GDM1 (cell line): ENCODE measurements around the gene ZGPAT.
"Not testable (repeated sequence)": the region's sequence is repeated elsewhere in the genome, so short reads cannot be mapped to it uniquely, and the experiment has no call there.

Experiments used
- DNase-seq: peaks from one replicate; lab custom pipeline; 2025; lab: John Stamatoyannopoulos, UW

The ZGPAT gene

DNA sequence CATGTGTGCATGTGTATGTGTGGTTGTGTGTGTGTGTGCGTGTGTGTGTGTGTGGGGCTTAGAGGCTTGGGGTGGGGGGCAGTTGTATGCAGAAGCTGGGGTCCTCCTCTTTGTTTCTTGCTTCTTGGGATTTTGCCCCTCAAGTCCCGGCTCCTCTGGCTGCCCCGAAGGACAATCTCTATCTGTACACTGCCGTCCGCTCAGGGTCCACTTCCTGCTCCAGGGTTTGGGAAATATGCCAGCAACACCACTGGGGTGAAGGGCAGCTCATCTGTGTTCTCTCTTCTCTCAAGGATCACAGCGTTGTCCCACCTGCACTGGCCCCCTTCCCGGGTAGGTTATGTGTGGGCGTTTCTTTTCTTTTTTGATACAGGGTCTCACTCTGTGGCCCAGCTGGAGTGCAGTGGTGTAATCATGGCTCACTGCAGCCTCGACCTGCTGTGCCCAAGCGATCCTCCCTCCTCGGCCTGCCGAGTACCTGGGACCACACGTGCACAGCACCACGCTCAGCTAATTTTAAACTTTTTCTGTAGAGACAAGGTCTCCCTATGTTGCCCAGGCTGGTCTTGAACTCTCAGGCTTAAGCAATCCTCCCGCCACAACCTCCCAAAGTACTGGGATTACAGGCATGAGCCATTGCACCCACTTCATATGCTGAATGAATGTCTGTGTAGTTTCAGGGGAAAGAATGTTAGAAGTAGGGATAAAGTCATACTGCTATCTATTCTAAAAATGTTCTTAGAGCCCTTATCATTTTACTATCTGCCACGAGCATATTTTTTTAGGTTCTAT is 57.4 kb downstream of the ZGPAT start:
- DNase-seq, result no peak

DNA sequence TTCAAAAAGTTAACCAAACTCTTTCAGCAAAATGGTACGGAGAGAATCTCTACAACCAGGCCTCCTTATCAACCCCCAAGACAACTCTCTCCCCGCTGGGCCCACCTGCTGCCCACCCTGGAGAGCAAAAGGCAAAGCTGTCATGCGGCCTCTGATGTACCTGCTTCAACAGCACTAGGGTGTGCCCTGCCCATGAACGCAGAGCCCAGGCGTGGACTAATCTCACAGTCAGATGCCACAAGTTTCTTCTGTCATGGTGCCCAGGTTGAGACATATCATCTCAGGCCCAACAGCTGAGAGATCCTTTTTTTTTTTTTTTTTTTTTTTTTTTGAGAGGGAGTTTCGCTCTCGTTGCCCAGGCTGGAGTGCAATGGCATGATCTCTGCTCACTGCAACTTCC is 58.1 kb downstream of the ZGPAT start:
- no peak for DNase-seq

DNA sequence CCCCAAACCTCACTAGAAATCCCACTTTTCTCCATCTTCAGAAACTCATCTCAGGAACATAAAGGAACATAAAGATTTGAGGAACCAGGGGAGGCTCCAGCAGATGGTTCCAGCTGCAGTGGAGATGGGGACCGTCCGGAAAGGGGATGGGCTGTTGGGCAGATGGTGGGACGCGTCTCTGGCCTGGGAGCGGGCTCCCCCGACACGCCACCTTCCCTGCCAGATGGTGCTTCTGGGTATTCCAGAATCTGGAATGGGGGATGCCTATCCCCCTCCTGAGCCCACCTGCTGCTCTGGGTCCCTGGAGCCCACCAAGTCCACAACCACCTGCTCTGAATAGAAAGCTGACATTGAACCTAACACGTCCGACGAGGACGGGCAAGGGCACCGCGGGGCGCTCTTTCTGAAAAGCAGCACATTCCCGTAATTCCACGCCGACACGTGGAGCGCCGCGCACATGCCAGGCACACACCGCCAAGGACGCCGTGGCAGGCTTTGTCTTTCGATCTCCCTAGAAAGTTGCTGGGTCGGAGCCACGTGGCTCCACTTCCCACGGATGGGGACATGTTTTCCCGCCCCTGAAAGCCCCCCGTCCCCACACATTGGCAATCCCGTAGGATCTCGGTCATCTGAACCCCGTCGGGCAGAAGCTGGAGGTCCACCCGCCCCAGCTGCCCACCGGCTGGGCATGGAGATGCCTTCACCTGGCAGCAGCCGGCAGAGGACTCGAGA is 59.0 kb downstream of the ZGPAT start:
- DNase-seq, result no peak

DNA sequence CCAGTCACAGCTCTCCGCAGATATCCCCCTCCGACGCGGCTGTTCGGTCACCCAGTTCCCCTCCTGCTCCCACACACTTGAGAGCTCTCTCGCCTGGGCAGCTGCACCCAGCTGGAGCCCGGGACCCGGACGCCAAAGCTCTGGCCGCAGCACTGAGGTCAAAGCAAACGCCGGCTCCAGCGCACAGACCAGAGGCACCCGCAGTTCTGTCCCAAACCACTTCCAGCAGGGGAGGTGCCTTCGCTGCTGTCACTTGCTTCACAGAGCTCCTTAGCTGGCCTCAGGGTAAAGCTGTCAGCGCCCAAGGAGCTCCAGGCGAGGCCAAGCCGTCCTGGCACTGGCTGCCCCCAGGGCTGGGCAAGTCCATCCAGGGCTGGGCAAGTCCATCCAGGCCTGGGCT is 59.6 kb downstream of the ZGPAT start:
- DNase-seq, result no peak

DNA sequence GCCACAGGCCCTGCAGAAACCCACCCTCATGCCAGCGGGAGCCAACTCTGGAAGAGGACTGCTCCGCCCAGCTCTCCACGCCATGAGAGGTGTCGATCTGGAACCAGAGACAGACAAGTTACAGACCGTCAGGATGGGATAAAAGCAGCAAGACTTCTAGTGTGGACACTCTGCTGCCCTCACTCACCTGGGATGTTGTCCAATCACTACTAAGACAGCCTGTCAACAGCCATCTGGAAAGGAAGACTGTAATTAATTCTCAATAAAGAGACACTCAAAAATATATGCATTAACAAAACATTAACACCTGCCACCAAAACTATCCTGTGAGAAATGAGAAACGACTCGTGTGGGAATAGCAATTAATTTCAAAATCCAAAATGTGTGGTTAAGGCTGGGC is 60.0 kb downstream of the ZGPAT start:
- no peak for DNase-seq

DNA sequence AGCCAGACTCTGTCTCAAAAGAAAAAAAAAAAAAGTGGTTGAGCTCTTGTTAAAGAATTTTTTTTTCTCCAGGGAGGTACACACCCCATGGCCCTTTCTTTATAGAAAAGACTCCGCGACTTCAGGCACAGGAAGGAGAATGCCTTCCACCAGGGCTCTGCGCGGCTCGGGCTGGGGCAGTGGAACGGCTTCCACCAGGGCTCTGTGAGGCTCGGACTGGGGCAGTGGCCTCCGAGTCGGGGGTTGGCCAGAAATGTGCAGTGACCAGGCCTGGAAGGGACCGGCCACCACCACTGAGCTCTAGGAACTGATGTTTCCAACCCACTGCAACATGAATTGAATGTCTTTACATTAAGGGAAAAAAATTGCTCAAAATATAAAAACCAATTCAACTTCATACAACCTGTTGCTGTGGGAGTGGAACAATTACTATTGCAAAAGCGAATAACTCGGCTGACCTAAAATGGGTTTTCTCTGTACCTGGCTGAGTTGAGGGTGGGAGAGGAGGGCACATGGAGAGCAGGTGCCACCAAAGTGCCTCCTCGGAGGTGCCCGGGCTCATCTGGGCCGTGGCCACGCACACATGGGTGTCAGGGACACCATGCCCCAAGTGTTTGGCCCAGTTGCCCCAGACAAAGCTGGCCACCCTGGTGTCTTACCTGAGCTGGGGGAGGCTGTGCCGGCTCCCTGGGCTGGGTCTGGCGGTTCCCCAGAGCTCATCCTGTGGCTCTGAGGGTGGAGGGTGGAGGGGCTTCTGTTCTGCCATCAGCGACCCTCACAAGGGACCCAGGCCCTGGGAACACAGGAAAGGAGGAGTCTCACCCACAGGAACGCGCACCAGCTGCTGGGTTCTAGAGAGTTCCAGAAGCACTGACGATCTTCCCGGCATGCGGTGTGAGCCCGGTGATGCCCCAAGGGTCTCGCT is 61.0 kb downstream of the ZGPAT start:
- DNase-seq, result no peak

DNA sequence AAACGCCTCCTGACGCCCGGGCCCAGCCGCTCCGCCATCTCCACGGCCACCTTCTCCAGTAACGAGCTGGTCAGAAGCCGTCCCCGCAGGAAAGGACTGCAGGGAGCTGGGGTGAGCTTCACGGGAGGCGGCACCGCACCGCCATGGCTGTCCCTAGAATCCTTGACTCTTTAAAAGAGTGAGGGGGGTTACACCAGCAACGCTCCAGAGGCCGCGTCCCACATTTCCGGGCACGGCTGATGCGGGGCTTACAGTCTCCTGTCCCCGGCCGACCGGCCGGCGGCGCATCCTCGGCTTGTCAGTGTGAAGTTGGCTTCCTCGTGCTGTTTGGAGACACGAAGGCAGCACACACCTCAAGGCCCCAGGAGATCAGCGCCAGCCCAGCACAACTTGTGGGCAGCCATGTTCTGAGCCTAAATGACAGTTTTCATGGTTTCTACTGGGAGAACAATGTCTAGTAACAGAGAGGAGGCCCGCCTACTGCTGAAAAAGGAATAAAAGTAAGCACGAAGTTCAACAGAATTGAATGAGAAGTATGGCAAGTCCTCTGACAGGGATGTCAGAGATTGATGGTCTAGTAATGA is 62.1 kb downstream of the ZGPAT start:
- no peak for DNase-seq

DNA sequence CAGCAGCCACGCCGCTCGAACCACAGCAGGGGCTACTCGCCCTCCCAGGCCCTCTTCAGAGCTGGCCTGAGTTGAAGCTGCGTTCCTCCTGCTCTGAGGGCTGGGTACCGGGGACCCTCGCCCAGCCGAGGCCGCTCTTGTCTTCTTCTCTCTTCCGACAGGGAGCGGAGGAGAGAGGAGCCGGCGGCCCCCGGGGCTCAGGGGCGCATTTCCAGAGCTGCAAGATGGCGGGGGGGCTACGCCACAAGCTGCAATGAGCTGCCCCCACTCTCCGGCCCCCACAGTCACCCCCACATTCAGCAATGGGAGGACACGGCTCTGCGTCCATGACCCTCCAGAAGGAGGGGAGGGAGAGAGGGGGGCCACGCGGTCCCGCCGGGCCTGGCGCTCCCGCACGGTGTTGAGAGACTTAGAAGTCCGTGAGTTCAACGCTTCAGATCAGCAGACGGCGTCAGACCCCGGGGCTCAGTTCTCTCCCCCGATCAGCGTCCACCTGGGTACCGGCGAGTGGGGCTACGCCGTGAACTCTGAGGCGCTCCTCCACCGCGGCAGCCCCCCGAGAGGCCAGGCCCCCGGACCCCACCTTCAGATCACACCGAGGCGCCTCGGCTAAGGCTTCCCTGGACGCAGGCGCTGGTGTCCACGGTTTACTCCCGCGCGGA is 63.3 kb downstream of the ZGPAT start:
- DNase-seq, result no peak

DNA sequence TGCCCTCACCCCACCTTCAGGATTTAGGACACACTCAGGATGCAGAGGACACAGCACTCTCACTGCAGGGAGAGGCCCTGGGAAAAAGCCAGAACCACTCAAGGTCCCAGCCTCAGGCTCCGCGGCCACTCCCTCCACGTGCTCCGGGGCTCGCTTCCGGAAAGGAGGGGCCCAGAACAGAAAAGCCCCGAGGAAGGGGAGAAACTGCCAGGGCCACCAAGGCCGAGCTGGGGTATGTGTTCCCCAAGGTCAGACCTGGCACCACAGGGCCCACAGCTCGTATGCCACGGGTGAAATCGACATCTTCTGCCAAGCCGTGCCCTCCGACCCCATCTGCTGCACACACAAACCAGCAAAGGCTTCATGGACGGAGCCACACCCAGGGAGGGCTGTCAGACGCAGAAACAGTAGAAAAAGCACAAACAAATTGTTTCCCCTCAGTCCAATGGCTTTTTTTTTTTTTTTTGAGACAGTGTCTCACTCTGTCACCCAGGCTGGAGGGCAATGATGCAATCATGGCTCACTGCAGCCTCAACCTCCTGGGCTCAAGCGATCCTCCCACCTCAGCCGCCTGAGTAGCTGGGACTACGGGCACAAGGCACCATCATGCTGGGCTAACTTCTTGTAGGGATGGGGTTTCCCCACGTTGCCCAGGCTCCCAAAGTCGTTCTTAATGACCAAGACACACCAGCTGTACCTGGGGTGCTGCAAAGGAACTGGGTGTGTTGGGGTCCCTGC is 65.1 kb downstream of the ZGPAT start:
- DNase-seq, result no peak

DNA sequence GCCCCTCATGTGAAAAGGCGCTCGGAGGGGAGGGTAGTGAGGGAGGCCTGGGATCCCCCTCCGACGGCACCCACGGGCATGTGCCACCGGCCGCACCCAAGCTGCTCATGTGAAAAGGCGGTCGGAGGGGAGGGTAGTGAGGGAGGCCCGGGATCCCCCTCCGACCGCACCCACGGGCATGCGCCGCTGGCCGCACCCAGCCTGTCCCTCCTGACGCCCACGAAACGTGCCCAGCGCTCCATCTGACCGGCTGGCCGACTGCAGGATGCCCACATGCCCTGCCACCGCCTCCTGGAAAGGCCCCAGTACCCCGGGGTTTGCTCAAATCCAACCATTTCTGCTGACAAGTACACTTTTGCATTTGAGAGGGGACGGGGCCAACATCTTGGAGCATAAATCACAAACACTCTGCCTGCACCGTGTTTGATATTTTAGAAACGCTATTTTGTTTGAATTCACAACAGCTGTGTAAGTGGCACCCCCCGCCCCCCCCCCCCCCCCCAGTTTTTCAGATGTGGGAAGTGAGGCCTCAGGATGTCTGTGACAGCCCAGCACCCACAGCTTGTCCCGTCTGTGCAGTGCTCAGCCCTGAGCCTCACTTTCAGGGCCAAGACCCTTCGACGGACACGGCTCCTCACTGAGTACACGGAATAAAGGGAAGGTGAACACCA is 65.9 kb downstream of the ZGPAT start:
- DNase-seq, result no peak

DNA sequence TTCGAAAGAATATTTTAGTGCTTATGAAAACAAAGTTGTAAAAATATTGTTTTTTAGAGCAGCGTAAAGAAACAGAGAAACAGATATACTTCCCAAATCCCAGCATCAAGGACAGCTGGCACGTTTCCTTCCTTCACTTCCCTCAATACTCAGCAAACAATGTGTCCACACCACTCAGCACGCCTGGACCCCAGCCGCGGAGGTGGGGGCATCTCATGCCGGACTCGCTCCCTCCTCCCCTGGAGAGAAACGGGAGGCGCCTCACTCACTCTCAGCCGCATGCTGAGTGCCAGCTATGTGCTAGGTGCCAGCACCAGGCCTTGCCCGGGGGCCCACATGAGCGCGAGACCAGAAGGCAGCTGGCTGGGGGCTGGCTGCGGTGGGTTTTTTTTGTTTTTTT is 66.5 kb downstream of the ZGPAT start:
- DNase-seq, result no peak

DNA sequence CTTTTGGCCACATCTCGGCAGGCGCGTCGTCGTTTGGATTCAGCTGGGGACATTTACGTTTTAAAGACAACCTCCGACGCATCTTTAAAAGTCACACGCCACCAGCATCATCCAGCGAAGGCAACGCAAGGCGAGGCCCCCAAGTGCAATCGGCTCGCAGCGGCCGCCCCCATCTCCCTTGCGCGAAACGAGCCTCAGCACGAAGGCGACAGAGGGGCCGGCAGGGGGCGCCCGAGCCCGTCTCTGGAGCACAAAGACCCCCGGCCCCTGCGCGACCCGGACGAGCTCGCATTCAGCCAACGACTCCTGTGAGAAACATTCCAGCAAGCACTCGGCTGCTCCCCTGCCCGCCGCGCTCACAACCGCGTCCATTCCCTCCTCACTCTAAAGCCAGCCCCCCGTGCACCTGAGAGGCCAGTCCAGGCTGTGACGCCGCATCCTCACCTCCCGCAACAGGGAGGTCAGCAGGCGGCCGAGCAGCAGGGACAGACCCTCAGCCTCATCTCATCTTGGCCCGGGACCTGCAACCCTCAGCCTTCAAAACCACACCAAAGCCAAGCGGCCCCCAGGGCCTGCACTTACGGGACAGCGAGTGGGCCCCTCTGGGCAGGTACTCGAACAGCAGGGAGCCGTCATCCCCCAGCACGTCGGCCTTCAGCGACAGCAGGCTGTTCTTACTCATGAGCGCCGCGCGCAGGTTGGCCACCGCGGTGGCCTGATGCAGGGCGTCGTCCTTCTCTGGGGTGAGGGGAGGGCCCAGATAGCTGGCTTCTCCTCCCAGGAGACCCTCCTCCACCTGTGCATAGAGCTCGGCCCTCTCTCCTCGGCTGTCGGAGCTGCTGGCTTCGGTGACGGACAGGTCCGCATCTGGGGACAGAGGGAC is 67.5 kb downstream of the ZGPAT start:
- no peak for DNase-seq

DNA sequence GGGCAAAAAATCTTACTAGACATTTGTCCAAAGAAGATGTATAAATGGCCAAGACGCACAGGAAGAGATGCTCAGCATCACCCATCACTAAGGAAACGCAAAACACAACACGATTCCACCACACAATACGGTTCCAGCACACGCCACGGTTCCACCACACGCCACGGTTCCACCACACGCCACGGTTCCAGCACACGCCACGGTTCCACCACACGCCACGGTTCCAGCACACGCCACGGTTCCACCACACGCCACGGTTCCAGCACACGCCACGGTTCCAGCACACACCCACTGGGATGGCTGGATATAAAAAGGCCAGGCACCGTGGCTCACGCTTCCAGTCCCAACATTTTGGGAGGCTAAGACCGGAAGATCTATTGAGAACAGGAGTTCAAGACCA is 69.0 kb downstream of the ZGPAT start:
- DNase-seq, result not testable (repeated sequence)

DNA sequence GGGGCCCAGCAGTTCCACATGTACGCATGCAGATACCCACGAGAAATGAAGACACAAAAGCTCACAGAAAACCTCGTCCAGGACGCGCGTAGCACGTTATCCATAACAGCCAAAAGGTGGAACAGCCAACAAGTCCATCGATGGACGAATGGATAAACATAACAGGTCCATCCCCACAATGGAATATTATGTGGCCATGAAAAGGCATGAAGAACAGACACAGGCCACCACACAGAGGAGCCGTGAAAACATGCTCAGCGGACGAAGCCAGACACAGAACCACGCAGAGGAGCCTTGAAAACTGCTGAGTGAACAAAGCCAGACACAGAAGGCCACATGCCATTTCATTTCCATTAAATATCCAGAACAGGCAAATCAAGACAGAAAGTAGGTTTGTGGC is 69.8 kb downstream of the ZGPAT start:
- no peak for DNase-seq

DNA sequence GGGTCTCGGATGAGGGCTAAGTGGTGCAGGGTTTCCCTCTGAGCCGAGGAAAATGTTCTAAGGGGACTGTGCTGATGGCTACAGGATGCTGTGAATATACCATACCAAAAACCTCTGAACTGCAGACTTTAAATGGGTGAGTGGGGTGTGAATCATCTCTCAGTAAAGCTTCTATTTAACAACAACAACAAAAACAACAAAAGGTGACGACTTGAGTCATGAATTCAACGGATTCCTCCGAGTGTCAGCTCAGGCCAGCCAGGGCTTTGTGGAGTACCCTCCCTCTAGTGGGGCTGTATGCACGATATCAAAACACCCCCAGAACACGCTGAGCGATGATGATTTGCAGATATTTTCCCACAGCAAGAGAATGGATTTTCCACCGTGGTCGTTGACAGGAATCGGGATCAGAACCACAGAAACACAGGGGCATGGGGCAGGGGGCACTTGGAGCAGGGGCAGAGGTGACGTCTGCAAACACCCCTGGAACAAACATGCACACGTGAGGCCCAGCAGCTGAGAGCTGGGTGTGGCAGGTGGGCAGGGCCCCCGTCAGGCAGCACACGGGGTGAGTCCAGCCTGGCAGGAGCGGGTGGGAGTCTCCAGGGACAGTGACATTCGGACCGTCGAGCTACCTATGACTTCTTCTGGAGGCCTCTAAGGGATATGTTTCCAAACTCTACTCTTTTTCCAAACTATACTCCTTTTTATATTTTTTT is 70.4 kb downstream of the ZGPAT start:
- no peak for DNase-seq

DNA sequence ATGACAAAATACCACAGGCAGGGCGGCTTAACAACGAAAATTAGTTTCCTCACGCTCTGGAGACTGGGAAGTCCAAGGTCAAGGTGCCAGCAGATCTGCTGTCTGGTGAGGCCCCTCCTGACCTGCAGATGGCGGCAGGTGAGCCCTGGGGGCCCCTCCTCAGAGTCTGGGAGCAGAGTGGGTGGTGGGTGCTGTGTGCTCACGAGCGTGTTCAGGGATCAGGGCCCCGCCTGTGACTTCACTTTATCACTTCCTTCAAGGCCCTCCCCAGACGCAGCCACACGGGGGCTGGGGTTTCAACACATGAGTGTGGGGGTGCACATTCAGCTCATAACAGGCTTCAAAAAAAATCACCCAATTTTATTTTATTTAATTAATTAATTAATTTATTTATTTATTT is 71.0 kb downstream of the ZGPAT start:
- no peak for DNase-seq

DNA sequence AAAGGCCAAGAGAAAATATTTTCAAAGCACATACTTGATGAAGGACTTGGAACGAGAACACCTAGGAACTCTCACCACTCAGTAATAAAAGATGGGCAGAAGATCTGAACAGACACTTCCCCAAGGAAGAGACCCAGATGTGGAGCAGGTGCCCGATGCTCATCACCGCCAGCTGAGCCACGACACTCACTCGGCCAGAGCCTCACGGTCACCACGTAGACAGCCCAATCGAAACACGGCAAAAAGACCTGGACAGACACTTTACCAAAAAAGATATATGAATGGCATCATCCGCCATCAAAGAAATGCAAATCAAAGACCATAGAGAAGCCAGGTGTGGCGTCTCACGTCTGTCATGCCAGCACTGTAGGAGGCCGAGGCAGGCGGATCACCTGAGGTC is 73.3 kb downstream of the ZGPAT start:
- no peak for DNase-seq

DNA sequence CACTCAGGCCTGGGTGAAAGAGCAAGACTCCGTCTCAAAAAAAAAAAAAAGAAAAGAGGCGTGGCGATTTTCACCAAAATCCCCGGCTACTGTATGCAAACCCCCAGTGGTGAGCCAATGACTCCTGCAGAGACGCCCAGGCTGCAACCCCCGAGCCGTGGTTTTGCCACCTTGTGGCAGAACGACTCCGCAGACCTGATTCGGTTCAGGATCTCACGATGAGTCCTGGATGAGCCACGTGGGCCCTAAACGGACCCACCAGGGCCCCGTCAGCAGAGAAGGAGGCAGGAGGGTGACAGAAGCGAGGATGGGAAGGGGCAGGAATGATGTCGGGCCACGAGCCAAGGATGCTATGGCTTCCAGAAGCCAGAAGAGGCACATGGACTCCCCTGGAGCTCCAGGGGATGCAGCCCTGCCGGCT is 74.2 kb downstream of the ZGPAT start:
- no peak for DNase-seq

DNA sequence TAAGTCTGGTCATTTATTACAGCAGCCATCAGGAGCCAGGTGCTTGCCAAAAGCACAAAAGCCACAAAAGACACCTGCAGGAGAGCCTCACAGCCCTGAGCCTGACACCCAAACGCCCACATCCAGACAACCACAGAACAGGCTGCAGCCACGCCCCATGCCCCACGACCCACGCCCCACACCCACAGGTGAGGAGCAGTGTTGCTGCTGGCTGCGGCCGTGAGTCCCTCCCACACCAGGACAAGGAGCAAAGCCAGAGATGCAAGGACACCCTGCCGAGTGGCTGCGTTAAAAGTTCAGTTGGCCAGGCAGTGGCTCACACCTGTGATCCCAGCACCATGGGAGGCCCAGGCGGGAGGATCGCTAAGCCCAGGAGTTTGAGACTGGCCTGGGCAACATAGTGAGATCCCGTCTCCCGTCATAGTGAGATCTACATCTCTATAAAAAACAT is 74.7 kb downstream of the ZGPAT start:
- no peak for DNase-seq
